Retinal pigment epithelial cell (primary cell): ENCODE data around the gene IGSF8.

Experiments used
- DNase-seq: peaks from one replicate; pipeline ENCODE4 v3.0.0-alpha.2; 2010; ENCODE audit warnings: low read depth
- H3K4me3 ChIP-seq: 2 replicates; pipeline ENCODE4 v1.5.1; 2011; ENCODE audit warnings: mild to moderate bottlenecking, low read length, control low read depth, moderate library complexity
- CTCF ChIP-seq: conservative IDR thresholded peaks from 2 replicates; pipeline ENCODE4 v1.5.1; 2011; ENCODE audit warnings: low read depth, low read length, control low read depth, inconsistent platforms

The IGSF8 gene

DNA sequence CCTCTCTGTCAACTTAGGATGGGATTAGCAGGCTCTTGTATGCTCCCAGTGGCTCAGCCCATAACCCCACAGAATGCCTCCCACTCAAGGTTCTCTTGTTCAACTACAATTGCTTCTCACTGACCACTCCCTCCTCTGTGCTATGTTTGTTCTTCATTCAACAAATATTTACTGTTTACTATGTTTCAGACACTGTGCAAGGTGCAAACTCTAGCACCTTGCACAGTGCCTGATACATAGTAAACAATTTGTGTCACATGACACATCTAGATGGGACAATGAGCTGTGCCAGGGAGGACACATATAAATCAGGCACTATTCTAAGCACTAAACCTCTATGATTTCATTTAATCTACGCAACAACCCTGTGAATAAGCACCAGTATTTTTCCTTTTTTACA, 32.5 kb upstream of the IGSF8 start:
- no peak for TF ChIP-seq CTCF
- no peak for DNase-seq
- H3K4me3 ChIP-seq: no peak overlapping the region

- DNase-seq: no peak
- no peak for TF ChIP-seq CTCF
These were observed 32.1 kb upstream of the IGSF8 start for GRCh38 chr1:160130486-160130885.

DNA sequence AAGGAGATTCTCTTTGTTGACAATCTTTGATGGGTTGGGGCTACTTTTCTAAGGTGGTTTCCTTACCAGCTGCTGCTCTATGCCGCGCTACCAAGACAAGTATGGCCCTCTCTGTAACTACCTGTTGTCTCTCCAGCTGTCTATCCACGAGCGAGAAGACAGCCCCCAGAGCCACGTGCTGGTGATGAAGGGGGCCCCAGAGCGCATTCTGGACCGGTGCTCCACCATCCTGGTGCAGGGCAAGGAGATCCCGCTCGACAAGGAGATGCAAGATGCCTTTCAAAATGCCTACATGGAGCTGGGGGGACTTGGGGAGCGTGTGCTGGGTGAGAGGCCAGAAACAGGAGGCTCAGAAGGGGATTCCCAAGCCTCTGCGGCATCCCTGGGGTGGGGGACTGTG, 31.5 kb upstream of the IGSF8 start:
- DNase-seq: no peak
- no peak overlapping the region for H3K4me3 ChIP-seq
- TF ChIP-seq CTCF: no peak

More at GRCh38 chr1:160130486-160130885, 32.1 kb upstream of the IGSF8 start:
- no peak overlapping the region for H3K4me3 ChIP-seq

GRCh38 chr1:160129558-160129957, 31.1 kb upstream of the IGSF8 start:
- no peak overlapping the region for H3K4me3 ChIP-seq
- TF ChIP-seq CTCF: no peak
- DNase-seq: no peak

DNA sequence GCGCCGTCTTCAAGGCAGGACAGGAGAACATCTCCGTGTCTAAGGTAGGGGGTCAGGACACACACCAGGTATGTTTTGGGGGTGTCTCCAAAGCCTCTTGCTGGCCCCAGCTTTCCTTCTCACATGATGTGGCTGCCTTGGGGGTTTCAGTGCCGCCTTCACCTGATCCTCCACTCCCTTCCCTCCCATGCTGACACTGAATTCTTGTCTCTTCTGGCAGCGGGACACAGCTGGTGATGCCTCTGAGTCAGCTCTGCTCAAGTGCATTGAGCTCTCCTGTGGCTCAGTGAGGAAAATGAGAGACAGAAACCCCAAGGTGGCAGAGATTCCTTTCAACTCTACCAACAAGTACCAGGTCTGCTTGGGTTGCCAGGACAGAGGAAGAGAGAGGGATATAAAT, 30.6 kb upstream of the IGSF8 start:
- no peak for TF ChIP-seq CTCF
- DNase-seq: no peak
- no peak overlapping the region for H3K4me3 ChIP-seq

- H3K4me3 ChIP-seq: no peak overlapping the region
- DNase-seq: no peak
- TF ChIP-seq CTCF: no peak
These were observed 30.2 kb upstream of the IGSF8 start for GRCh38 chr1:160128636-160129035.

- no peak for DNase-seq
- TF ChIP-seq CTCF: no peak
These were observed 29.6 kb upstream of the IGSF8 start for GRCh38 chr1:160127865-160128523.

More at GRCh38 chr1:160127865-160128523, 29.6 kb upstream of the IGSF8 start:
- H3K4me3 ChIP-seq: no peak overlapping the region
